Measurements from ENCODE around the gene SRXN1.
A peak's percentile ranks its signal among the peaks of the same experiment; 100 is the strongest.
"Not testable (repeated sequence)": the region's sequence is repeated elsewhere in the genome, so short reads cannot be mapped to it uniquely, and the experiment has no call there.

SRXN1 gene

GRCh38 chr20:697826-698225, 44.8 kb upstream of the SRXN1 start:
- Histone ChIP-seq H3K27ac (no peak overlapping the region), H3K27me3 (peaks cover 0 to 32% of the 10 kb centered on the region in 2 donors), H3K9me3 (no peaks in the 10 kb centered on the region), H3K36me3 (no peaks in the 10 kb centered on the region), H3K4me3 (no peak overlapping the region), H3K4me1 (peaks cover 0 to 9% (median 6%) of the 10 kb centered on the region in 4 donors)
- peak in 1 of 2 donors; percentile 40 for DNase-seq
- TF ChIP-seq CTCF (IDR thresholded peaks at IDR 0.05): no peak
- intact Hi-C loops (cut with DNase I; ENCODE audit: low total_unique reads): no loop called here

- DNase-seq: peak in 1 of 2 donors; percentile 7
- Histone ChIP-seq H3K4me3 (no peak overlapping the region), H3K4me1 (peaks cover 0 to 8% (median 6%) of the 10 kb centered on the region in 4 donors), H3K27ac (no peak overlapping the region), H3K9me3 (no peaks in the 10 kb centered on the region), H3K27me3 (peaks cover 0 to 36% of the 10 kb centered on the region in 2 donors), H3K36me3 (no peaks in the 10 kb centered on the region)
- intact Hi-C loops (cut with DNase I; ENCODE audit: low total_unique reads): no loop called here
- TF ChIP-seq CTCF (IDR thresholded peaks at IDR 0.05): no peak
These were observed 42.3 kb upstream of the SRXN1 start for GRCh38 chr20:695165-695866.

GRCh38 chr20:694496-694895, 41.5 kb upstream of the SRXN1 start:
- TF ChIP-seq CTCF (IDR thresholded peaks at IDR 0.05): no peak
- no peak overlapping the region for H3K4me3 ChIP-seq
- H3K9me3 ChIP-seq: no peaks in the 10 kb centered on the region
- peak in 1 of 2 donors; percentile 31 for DNase-seq
- peaks cover 0 to under 1% (median 0%) of the 10 kb centered on the region in 4 donors for H3K4me1 ChIP-seq
- intact Hi-C loops (cut with DNase I; ENCODE audit: low total_unique reads): no loop called here
- H3K27ac ChIP-seq: no peak overlapping the region
- peaks cover 0 to 37% of the 10 kb centered on the region in 2 donors for H3K27me3 ChIP-seq
- no peaks in the 10 kb centered on the region for H3K36me3 ChIP-seq

- H3K4me1 ChIP-seq; intact Hi-C loops (cut with DNase I; ENCODE audit: low total_unique reads); H3K4me3 ChIP-seq; H3K27ac ChIP-seq; H3K36me3 ChIP-seq; H3K9me3 ChIP-seq: not testable (repeated sequence)
- peaks cover 0 to 40% of the 10 kb centered on the region in 2 donors for H3K27me3 ChIP-seq
- peak in 1 of 2 donors; percentile 20 for DNase-seq
These were observed 40.8 kb upstream of the SRXN1 start for GRCh38 chr20:693786-694185.

GRCh38 chr20:692044-692443, 39.0 kb upstream of the SRXN1 start:
- Histone ChIP-seq H3K27ac (no peak overlapping the region), H3K27me3 (peaks cover 0 to 39% of the 10 kb centered on the region in 2 donors), H3K36me3 (no peaks in the 10 kb centered on the region), H3K4me3 (no peak overlapping the region), H3K9me3 (no peaks in the 10 kb centered on the region), H3K4me1 (no peaks in the 10 kb centered on the region)
- no peak for TF ChIP-seq CTCF (IDR thresholded peaks at IDR 0.05)
- peak in 1 of 2 donors; percentile 21 for DNase-seq
- intact Hi-C loops (cut with DNase I; ENCODE audit: low total_unique reads): no loop called here

- intact Hi-C loops (cut with DNase I; ENCODE audit: low total_unique reads): no loop called here
These were observed 36.9 kb upstream of the SRXN1 start for GRCh38 chr20:689947-690346.

More at GRCh38 chr20:689947-690346, 36.9 kb upstream of the SRXN1 start:
- H3K9me3 ChIP-seq: no peaks in the 10 kb centered on the region
- TF ChIP-seq CTCF (IDR thresholded peaks at IDR 0.05): no peak
- no peak overlapping the region for H3K27ac ChIP-seq
- H3K36me3 ChIP-seq: no peaks in the 10 kb centered on the region
- peaks cover 0 to 44% of the 10 kb centered on the region in 2 donors for H3K27me3 ChIP-seq
- no peak overlapping the region for H3K4me3 ChIP-seq
- no peak for DNase-seq
- H3K4me1 ChIP-seq: no peaks in the 10 kb centered on the region

Data from tibial artery (tissue), 4 donors.